ENCODE results near the gene REEP1. TPM values are rescaled to one million over a fixed set of nuclear protein-coding genes. Genes with fewer than 3 reads are reported as not detected.

The REEP1 gene
- total and polyA plus RNA-seq, 2 of the 4 experiments (the other 2 are of a cell fraction): under 0.01 to 0.03 TPM

- Histone ChIP-seq H2BK120ac (ENCODE audit: low read depth, low read length) (no peak overlapping the region), H3K79me1 (ENCODE audit: low read depth in 1 of 2, low read length in 2 of 2) (no peaks in the 10 kb centered on the region), H3K27me3 (ENCODE audit: control insufficient read depth, insufficient read depth, low read length) (peaks cover 5% of the 10 kb centered on the region; the same call in 1 of the 2 replicates), H3K18ac (ENCODE audit: low read depth, low read length) (no peak overlapping the region), H2BK5ac (ENCODE audit: low read depth, low read length, poor library complexity, severe bottlenecking) (no peak overlapping the region), H3K4me2 (ENCODE audit: low read depth, low read length) (no peak overlapping the region), H4K91ac (ENCODE audit: insufficient read depth, low read depth, low read length) (no peak overlapping the region), H3K9me3 (ENCODE audit: control insufficient read depth, insufficient read depth, low read length) (no peaks in the 10 kb centered on the region), H3K4ac (ENCODE audit: low read depth, low read length) (no peak overlapping the region), H3K27ac (ENCODE audit: insufficient read depth, low read length) (no peak overlapping the region), H3K9ac (ENCODE audit: low read depth, low read length) (no peak overlapping the region), H3K56ac (ENCODE audit: extremely low read depth, insufficient read depth, low read length) (no peak overlapping the region), H2AK9ac (replicated peaks; ENCODE audit: low read depth, low read length, poor library complexity) (peak overlapping the region; percentile 66), H4K8ac (ENCODE audit: low read depth in 2 of 2, low read length in 2 of 2) (no peak overlapping the region), H4K20me1 (ENCODE audit: insufficient read depth, low read length) (no peaks in the 10 kb centered on the region), H3K36me3 (ENCODE audit: control insufficient read depth, insufficient read depth, low read length) (no peaks in the 10 kb centered on the region), H3K14ac (replicated peaks; ENCODE audit: low read depth, low read length) (no peak overlapping the region), H2BK15ac (ENCODE audit: low read depth, low read length) (no peak overlapping the region), H2AFZ (replicated peaks; ENCODE audit: low read length, poor library complexity) (no peak overlapping the region), H2AK5ac (ENCODE audit: low read depth, low read length) (no peak overlapping the region), H3K23ac (ENCODE audit: low read depth, low read length) (no peak overlapping the region), H3K4me1 (ENCODE audit: control insufficient read depth, insufficient read depth, low read length) (peaks cover 7% of the 10 kb centered on the region), H4K5ac (ENCODE audit: low read depth, low read length) (no peak overlapping the region), H2BK20ac (ENCODE audit: low read depth, low read length) (no peak overlapping the region), H3K9me1 (ENCODE audit: insufficient read depth, low read length) (peaks cover 3% of the 10 kb centered on the region; the same call in 1 of the 2 replicates), H3K4me3 (ENCODE audit: insufficient read depth, low read depth, low read length) (no peak overlapping the region)
- BruUV-seq (replicated peaks): no TSS peak
- intact Hi-C loops (cut with micrococcal nuclease): no loop called here
- no peak for TF ChIP-seq MAZ (IDR thresholded peaks at IDR 0.05; ENCODE audit: borderline replicate concordance, low read depth, low read length)
- no peak for TF ChIP-seq NFE2L2 (IDR thresholded peaks at IDR 0.05; ENCODE audit: low read depth, low read length)
- TF ChIP-seq FOS (IDR thresholded peaks at IDR 0.05; ENCODE audit: low read depth, low read length): no peak
- no peak for TF ChIP-seq POLR2A (IDR thresholded peaks at IDR 0.05; ENCODE audit: low read depth, low read length)
- TF ChIP-seq, protein P1, sequence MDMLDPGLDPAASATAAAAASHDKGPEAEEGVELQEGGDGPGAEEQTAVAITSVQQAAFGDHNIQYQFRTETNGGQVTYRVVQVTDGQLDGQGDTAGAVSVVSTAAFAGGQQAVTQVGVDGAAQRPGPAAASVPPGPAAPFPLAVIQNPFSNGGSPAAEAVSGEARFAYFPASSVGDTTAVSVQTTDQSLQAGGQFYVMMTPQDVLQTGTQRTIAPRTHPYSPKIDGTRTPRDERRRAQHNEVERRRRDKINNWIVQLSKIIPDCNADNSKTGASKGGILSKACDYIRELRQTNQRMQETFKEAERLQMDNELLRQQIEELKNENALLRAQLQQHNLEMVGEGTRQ (IDR thresholded peaks at IDR 0.05; ENCODE audit: low read depth, low read length): no peak
- TF ChIP-seq CTCF (conservative IDR thresholded peaks at IDR 0.05; ENCODE audit: low read depth, low read length): no peak
- no peak for TF ChIP-seq RFX5 (IDR thresholded peaks at IDR 0.05; ENCODE audit: low read depth, low read length)
- no peak for TF ChIP-seq SMC3 (IDR thresholded peaks at IDR 0.05; ENCODE audit: low read depth, low read length)
- TF ChIP-seq BHLHE40 (IDR thresholded peaks at IDR 0.05; ENCODE audit: low read depth, low read length): no peak
- no peak for TF ChIP-seq RAD21 (IDR thresholded peaks at IDR 0.05; ENCODE audit: low read length)
- no peak for TF ChIP-seq MXI1 (IDR thresholded peaks at IDR 0.05; ENCODE audit: borderline replicate concordance, low read depth, low read length)
- TF ChIP-seq CHD1 (IDR thresholded peaks at IDR 0.05; ENCODE audit: low read depth, low read length): no peak
- TF ChIP-seq ELK1 (IDR thresholded peaks at IDR 0.05; ENCODE audit: borderline replicate concordance, low read depth, low read length): no peak
- TF ChIP-seq MAFK (IDR thresholded peaks at IDR 0.05; ENCODE audit: low read depth, low read length): no peak
- TF ChIP-seq RCOR1 (IDR thresholded peaks at IDR 0.05; ENCODE audit: insufficient replicate concordance, low read length): no peak
- TF ChIP-seq CEBPB (IDR thresholded peaks at IDR 0.05; ENCODE audit: low read depth, low read length): no peak
- CTCF ChIA-PET: interaction anchor here (0.7 kb wide), 1 partner anchor 15 kb away, joined by 3 read pairs; no protein-coding TSS in a partner anchor
- ATAC-seq (ENCODE audit: low read depth) (no peak), DNase-seq (no peak)
- dilution Hi-C loops (cut with HindIII; ENCODE audit: low sequenced_read_pairs, unreplicated experiment): no loop called here
- in situ Hi-C loops (cut with MboI; ENCODE audit: low sequenced_read_pairs): no loop called here
- POLR2A ChIA-PET (ENCODE audit: unreplicated experiment): no interaction called here
- WGBS, 2 experiments (ENCODE audit: extremely low coverage in 2 of 2, insufficient read length in 1 of 2): 60% methylated on average over 2 of the region's 6 CpGs; no CpG with 5 or more reads in 1 of the 2 experiments
Observed at GRCh38 chr2:86225581-86225980, 111.8 kb downstream of the REEP1 start.

Measured in IMR-90 (cell line).